K562 (cell line): ENCODE measurements around the gene ANKS1A. TPM values are rescaled to one million over a fixed set of nuclear protein-coding genes. Genes with fewer than 3 reads are reported as not detected.

ENCODE experiments used
- ATAC-seq: fragments of 200-7000 bp; cut with Tn5 transposase; 3 replicates; pipeline ENCODE4 v1.9.1; 2020; ENCODE audit warnings: moderate library complexity
- BruUV-seq: library from RNA; stranded (reverse); fragments of 400-500 nt; replicated peaks from 2 replicates; lab custom pipeline; 2021; lab: Mats Ljungman, UMichigan
- CTCF ChIA-PET: fragments of 300-600 bp; formaldehyde crosslinking; extraction: SDS; loops from one replicate; lab custom pipeline; 2021; ENCODE audit warnings: low intra/inter-chr PET ratio; lab: Yijun Ruan, JAX
- POLR2A ChIA-PET: fragments of 300-600, 350-650 bp; sonication (Branson Sonifier 250); formaldehyde crosslinking; extraction: SDS; loops from one replicate; lab custom pipeline; 2021; ENCODE audit warnings: antibody characterized with exemption, inconsistent platforms; lab: Yijun Ruan, JAX
- DNase-seq, 4 experiments: peaks; one replicate each; pipeline versions ENCODE4 v3.0.0 to v3.0.0-alpha.2; 2011 to 2018; ENCODE audit warnings: low spot score in 3 of 4, mixed read lengths in 3 of 4; ENCODE audit errors: extremely low read depth in 1 of 4
- FAIRE-seq: peaks from 2 replicates; lab custom pipeline; 2011; peaks lifted over from hg19 to GRCh38; lab: Jason Lieb, UNC
- H2AFZ ChIP-seq: 2 replicates; pipeline ENCODE4 v1.6.0; 2011; ENCODE audit warnings: low read depth, low read length, control low read depth, inconsistent platforms
- H3K27ac ChIP-seq: fragments of 200-600 bp; 3 replicates; pipeline ENCODE4 v1.8.0; 2011; ENCODE audit warnings: low read depth, mild to moderate bottlenecking, control low read depth, inconsistent platforms, low read length, moderate library complexity, mixed read lengths; ENCODE audit errors: extremely low read depth
- H3K27me3 ChIP-seq, 2 experiments: fragments of 300-600 bp in 1 of 2; 2 replicates in 1 of 2; 3 replicates in 1 of 2; pipeline versions ENCODE4 v1.6.0 to v1.8.0; 2011; ENCODE audit warnings: inconsistent platforms in 2 of 2, low read length in 2 of 2, mild to moderate bottlenecking in 1 of 2, mixed read lengths in 1 of 2, moderate library complexity in 1 of 2; ENCODE audit not compliant: control insufficient read depth in 2 of 2, insufficient read depth in 2 of 2
- H3K36me3 ChIP-seq: fragments of 300-600 bp; 3 replicates; pipeline ENCODE4 v1.8.0; 2011; ENCODE audit warnings: mild to moderate bottlenecking, low read length, inconsistent platforms; ENCODE audit not compliant: control insufficient read depth, insufficient read depth
- H3K4me1 ChIP-seq, 2 experiments: fragments of 200-600 bp in 1 of 2; replicated peaks in 1 of 2; 2 replicates in 1 of 2; 3 replicates in 1 of 2; pipeline versions ENCODE4 v1.5.1 to v1.8.0; 2011; ENCODE audit warnings: inconsistent platforms in 2 of 2, low read length in 2 of 2, mild to moderate bottlenecking in 1 of 2, mixed read lengths in 1 of 2, moderate library complexity in 1 of 2; ENCODE audit not compliant: control insufficient read depth in 2 of 2, insufficient read depth in 2 of 2
- H3K4me2 ChIP-seq: 2 replicates; pipeline ENCODE4 v1.6.1; 2011; ENCODE audit warnings: low read length, control low read depth, inconsistent platforms, mixed read lengths; ENCODE audit not compliant: insufficient read depth
- H3K4me3 ChIP-seq: fragments of 200-600 bp; sonication (generic), shearing (Covaris generic); 2 replicates; pipeline ENCODE4 v1.5.1; 2016; ENCODE audit warnings: control low read depth, inconsistent platforms
- H3K79me2 ChIP-seq: fragments of 200-600 bp; 3 replicates; pipeline ENCODE4 v1.8.0; 2011; ENCODE audit warnings: low read length, inconsistent platforms; ENCODE audit not compliant: control insufficient read depth, insufficient read depth
- H3K9ac ChIP-seq, 2 experiments: 2 replicates each; pipeline versions ENCODE4 v1.6.0 to v1.6.1; 2011; ENCODE audit warnings: low read depth in 2 of 2, low read length in 2 of 2, control low read depth in 1 of 2, inconsistent platforms in 1 of 2, mild to moderate bottlenecking in 1 of 2, mixed read lengths in 1 of 2; ENCODE audit not compliant: insufficient read depth in 1 of 2
- H3K9me1 ChIP-seq: one replicate; pipeline ENCODE4 v1.6.0; 2011; ENCODE audit warnings: inconsistent platforms, mild to moderate bottlenecking, low read length, moderate library complexity; ENCODE audit not compliant: control insufficient read depth, insufficient read depth
- H3K9me3 ChIP-seq: replicated peaks from 2 replicates; pipeline ENCODE4 v1.5.1; 2011; ENCODE audit warnings: low read depth, low read length, inconsistent platforms; ENCODE audit not compliant: control insufficient read depth, insufficient read depth
- H4K20me1 ChIP-seq: replicated peaks from 2 replicates; pipeline ENCODE4 v1.6.1; 2011; ENCODE audit warnings: low read length, inconsistent platforms, mixed read lengths; ENCODE audit not compliant: control insufficient read depth, insufficient read depth
- FOSL1 ChIP-seq: fragments of 200-800 bp; sonication (Bioruptor generic); conservative IDR thresholded peaks from 2 replicates; pipeline ENCODE4 v1.6.1; 2016; ENCODE audit warnings: missing genetic modification characterization, missing compliant biosample characterization
- MCM3 ChIP-seq: fragments of 450-650 bp; IDR thresholded peaks from 2 replicates; pipeline ENCODE4 v1.6.1; 2016
- PHF20 ChIP-seq: fragments of 450-650 bp; IDR thresholded peaks from 2 replicates; pipeline ENCODE4 v1.6.1; 2018; ENCODE audit not compliant: partially characterized antibody
- TBP ChIP-seq: optimal IDR thresholded peaks from 2 replicates; pipeline ENCODE3; 2011; ENCODE audit warnings: low read depth, low read length, improper control_type of control experiment
- YBX1 ChIP-seq: fragments of 450-650 bp; IDR thresholded peaks from 2 replicates; pipeline ENCODE4 v1.7.1; 2016; ENCODE audit warnings: mild to moderate bottlenecking
- YY1 ChIP-seq, 3 experiments: IDR thresholded peaks; 2 replicates each; pipeline ENCODE4 v1.6.1; 2011; ENCODE audit warnings: low read length in 2 of 3, mild to moderate bottlenecking in 2 of 3, moderate library complexity in 2 of 3, borderline replicate concordance in 1 of 3, control low read depth in 1 of 3, low read depth in 1 of 3; ENCODE audit not compliant: insufficient read depth in 3 of 3, insufficient replicate concordance in 2 of 3, control insufficient read depth in 1 of 3, insufficient read length in 1 of 3; ENCODE audit errors: extremely low read depth in 1 of 3
- WGBS: fragments of 100-300 bp; shearing (Covaris generic); methylation state at CpG from one replicate; pipeline ENCODE4 v1.1.6; 2016; ENCODE audit warnings: low coverage, mixed read lengths; ENCODE audit not compliant: insufficient coverage; ENCODE audit errors: missing lambda C conversion rate; 5-methylcytosine and 5-hydroxymethylcytosine counted together
- in situ Hi-C: fragments of 300-500 bp; cut with MboI; formaldehyde crosslinking; loops from 4 replicates; pipeline ENCODE4 v1.15.0; 2018; ENCODE audit warnings: inconsistent platforms, mixed read lengths
- intact Hi-C: fragments of 100-400 bp; cut with micrococcal nuclease; formaldehyde crosslinking; loops from 2 replicates; pipeline ENCODE4 v1.14.2; 2022
- polyA plus RNA-seq, 8 experiments: library from polyadenylated mRNA; depleted of rRNA in 4 of 8; stranded (reverse) in 5 of 8; unstranded in 3 of 8; fragments of >200 nt; fragmentation: Nextera tagmentation in 2 of 8; fragmentation: Illumina TruSeq in 1 of 8; extraction: Ambion mirVana in 2 of 8; extraction: Trizol in 1 of 8; gene quantifications; 2 replicates each; pipeline versions ENCODE4 v1.2.1 to v1.2.3, GENCODE V29; 2011 to 2014; ENCODE audit warnings: inconsistent platforms in 1 of 8, missing spikeins in 1 of 8
- total RNA-seq, 7 experiments: library from RNA; depleted of rRNA in 6 of 7; stranded (reverse); fragments of >200 nt in 6 of 7; fragmentation: Illumina TruSeq in 2 of 7; extraction: Trizol in 2 of 7; gene quantifications; 2 replicates each; pipeline versions ENCODE4 v1.2.1 to v1.2.3, GENCODE V29; 2011 to 2021; ENCODE audit warnings: low replicate concordance in 1 of 7
- TF ChIP-seq, protein P1 (sequence below): IDR thresholded peaks from 2 replicates; pipeline ENCODE4 v1.6.1; 2011; ENCODE audit warnings: borderline replicate concordance, low read depth, mild to moderate bottlenecking, moderate library complexity, low read length; ENCODE audit not compliant: insufficient read depth, poor library complexity, severe bottlenecking

ANKS1A gene
- total and polyA plus RNA-seq, 9 of the 15 experiments (the other 6 are each of a cell fraction or from before 2014, with no cell fraction given) = 1.1 to 13.8 (median 5.3) TPM

DNA sequence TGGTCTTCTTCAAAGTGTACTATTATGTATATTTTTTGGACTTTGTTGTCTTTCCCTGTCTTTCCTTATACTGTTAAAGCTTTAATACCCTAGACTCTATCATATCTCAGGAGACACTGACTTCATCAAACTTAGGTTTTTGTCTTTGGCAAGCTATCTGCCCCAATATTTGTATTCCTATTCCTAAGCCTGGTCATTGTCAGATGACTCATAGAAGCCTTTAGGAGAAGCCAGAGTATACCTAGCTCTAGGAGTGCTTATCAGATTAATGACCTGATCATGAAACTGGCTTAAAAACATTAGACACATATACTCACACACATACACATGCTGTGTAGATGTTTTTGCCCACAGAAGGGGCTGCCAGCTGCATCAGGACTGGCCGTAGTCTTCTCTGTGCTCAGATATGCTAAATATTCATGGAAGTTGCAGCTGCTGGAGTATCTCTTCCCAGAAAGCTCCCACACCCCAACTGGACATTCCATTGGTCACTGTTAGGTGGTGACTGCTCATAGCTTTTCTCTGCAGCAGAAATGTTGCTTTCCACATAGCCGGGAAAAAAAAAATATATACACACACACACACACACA, 102.0 kb downstream of the ANKS1A start:
- H3K79me2 ChIP-seq = no peaks in the 10 kb centered on the region
- H3K4me1 ChIP-seq = no peaks in the 10 kb centered on the region
- 80% methylated on average over 2 of the region's 2 CpGs for WGBS
- no peak overlapping the region for H3K27ac ChIP-seq
- H3K9me1 ChIP-seq = no peaks in the 10 kb centered on the region
- TF ChIP-seq PHF20 (no peak), MCM3 (no peak), FOSL1 (tag) (peak; percentile 50), YY1 (IDR thresholded peaks at IDR 0.05; ENCODE audit: borderline replicate concordance in 1 of 3, control insufficient read depth in 1 of 3, extremely low read depth in 1 of 3, insufficient read depth in 3 of 3, insufficient read length in 1 of 3, insufficient replicate concordance in 2 of 3, low read depth in 1 of 3, low read length in 2 of 3) (no peak), TBP (no peak), YBX1 (no peak)
- TF ChIP-seq, protein P1, sequence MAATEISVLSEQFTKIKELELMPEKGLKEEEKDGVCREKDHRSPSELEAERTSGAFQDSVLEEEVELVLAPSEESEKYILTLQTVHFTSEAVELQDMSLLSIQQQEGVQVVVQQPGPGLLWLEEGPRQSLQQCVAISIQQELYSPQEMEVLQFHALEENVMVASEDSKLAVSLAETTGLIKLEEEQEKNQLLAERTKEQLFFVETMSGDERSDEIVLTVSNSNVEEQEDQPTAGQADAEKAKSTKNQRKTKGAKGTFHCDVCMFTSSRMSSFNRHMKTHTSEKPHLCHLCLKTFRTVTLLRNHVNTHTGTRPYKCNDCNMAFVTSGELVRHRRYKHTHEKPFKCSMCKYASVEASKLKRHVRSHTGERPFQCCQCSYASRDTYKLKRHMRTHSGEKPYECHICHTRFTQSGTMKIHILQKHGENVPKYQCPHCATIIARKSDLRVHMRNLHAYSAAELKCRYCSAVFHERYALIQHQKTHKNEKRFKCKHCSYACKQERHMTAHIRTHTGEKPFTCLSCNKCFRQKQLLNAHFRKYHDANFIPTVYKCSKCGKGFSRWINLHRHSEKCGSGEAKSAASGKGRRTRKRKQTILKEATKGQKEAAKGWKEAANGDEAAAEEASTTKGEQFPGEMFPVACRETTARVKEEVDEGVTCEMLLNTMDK = no peak
- H3K27me3 ChIP-seq = no peaks in the 10 kb centered on the region
- FAIRE-seq = no peak
- no peak for ATAC-seq
- intact Hi-C loops = no loop called here
- peaks cover 50% of the 10 kb centered on the region; the same call in 2 of the 3 replicates for H3K36me3 ChIP-seq
- no peak for DNase-seq
- H3K9me3 ChIP-seq = no peaks in the 10 kb centered on the region
- BruUV-seq = no TSS peak
- H3K4me2 ChIP-seq = no peak overlapping the region
- H4K20me1 ChIP-seq = no peaks in the 10 kb centered on the region
- H3K4me3 ChIP-seq = no peak overlapping the region
- H2AFZ ChIP-seq = no peak overlapping the region
- H3K9ac ChIP-seq = no peak overlapping the region
- in situ Hi-C loops = loop anchor here (5.0 kb wide), 1 partner anchor 146 kb away; no protein-coding TSS in a partner anchor
- ChIA-PET POLR2A (interaction anchor here (1.2 kb wide), 1 partner anchor 62 kb away, joined by 3 read pairs; no protein-coding TSS in a partner anchor), CTCF (no interaction called here)
